HFFc6 (cell line): ENCODE results near the gene SORCS2. TPM values are rescaled to one million over a fixed set of nuclear protein-coding genes. Genes with fewer than 3 reads are reported as not detected.

ENCODE experiments used
- DNase-seq: peaks from one replicate; pipeline ENCODE4 v3.0.0-alpha.2; 2018
- H3K27ac Mint-ChIP-seq: 2 replicates; pipeline ENCODE4 v1.8.0; 2020; ENCODE audit warnings: mild to moderate bottlenecking, mixed read lengths
- H3K27me3 Mint-ChIP-seq: 2 replicates; pipeline ENCODE4 v1.8.0; 2021; ENCODE audit warnings: mild to moderate bottlenecking, moderate library complexity, mixed read lengths; ENCODE audit not compliant: insufficient read depth
- H3K36me3 Mint-ChIP-seq: 2 replicates; pipeline ENCODE4 v1.8.0; 2021; ENCODE audit warnings: low read depth, mixed read lengths
- H3K4me1 Mint-ChIP-seq: 2 replicates; pipeline ENCODE4 v1.8.0; 2020; ENCODE audit warnings: low read depth, mixed read lengths
- H3K4me3 Mint-ChIP-seq: 2 replicates; pipeline ENCODE4 v1.8.0; 2020; ENCODE audit warnings: mild to moderate bottlenecking, moderate library complexity, mixed read lengths
- H3K9me3 Mint-ChIP-seq: 2 replicates; pipeline ENCODE4 v1.8.0; 2020; ENCODE audit warnings: mild to moderate bottlenecking, mixed read lengths
- CTCF ChIP-seq: fragments of 200-600 bp; sonication (generic); IDR thresholded peaks from 2 replicates; pipeline ENCODE4 v1.5.0; 2021; ENCODE audit warnings: antibody characterized with exemption, mild to moderate bottlenecking
- total RNA-seq, 6 experiments: library from RNA; stranded (reverse); fragmentation: NEBNext Ultra II Directional; extraction: Animal tissue kit (Norgen Biotek cat#: 25700); gene quantifications; 2 replicates in 1 of 6; 3 replicates in 5 of 6; pipeline ENCODE4 v1.2.3, GENCODE V29; 2021

The SORCS2 gene
- total RNA-seq, 6 experiments from 2014 or later, result 0.05 to 0.15 (median 0.12) TPM; not detected in 3

GRCh38 chr4:7222521-7222920 is 30.2 kb downstream of the SORCS2 start:
- peaks cover 38% of the 10 kb centered on the region for H3K27me3 Mint-ChIP-seq
- H3K27ac Mint-ChIP-seq, result no peak overlapping the region
- no peaks in the 10 kb centered on the region for H3K9me3 Mint-ChIP-seq
- no peak overlapping the region for H3K4me3 Mint-ChIP-seq
- no peak for DNase-seq
- peaks cover 4% of the 10 kb centered on the region for H3K4me1 Mint-ChIP-seq
- H3K36me3 Mint-ChIP-seq, result no peaks in the 10 kb centered on the region
- TF ChIP-seq CTCF, result no peak

DNA sequence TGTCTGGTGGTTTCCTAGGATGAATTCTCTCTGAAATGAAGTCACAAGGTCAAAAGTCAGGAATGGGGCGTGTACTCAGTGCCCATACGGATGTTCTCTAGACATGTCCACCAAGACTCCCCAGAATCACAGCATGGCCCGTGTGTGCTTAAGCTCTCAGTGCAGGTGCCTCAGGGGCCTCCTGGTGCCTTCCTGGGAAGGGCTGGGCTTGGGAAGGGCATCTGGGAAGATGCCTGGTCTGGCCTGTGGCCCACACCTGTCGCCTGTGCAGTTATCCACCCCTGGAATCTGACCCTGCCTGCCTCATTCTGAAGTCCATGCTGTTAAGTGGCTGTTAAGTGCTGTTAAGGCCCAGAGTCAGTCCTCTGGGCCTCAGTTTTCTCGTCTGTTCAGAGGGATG is 31.2 kb downstream of the SORCS2 start:
- Mint-ChIP-seq H3K27me3 (peaks cover 38% of the 10 kb centered on the region), H3K4me1 (no peaks in the 10 kb centered on the region; the same call in 1 of the 2 replicates), H3K9me3 (no peaks in the 10 kb centered on the region), H3K36me3 (no peaks in the 10 kb centered on the region), H3K4me3 (no peak overlapping the region), H3K27ac (no peak overlapping the region)
- DNase-seq, result no peak
- TF ChIP-seq CTCF, result no peak

GRCh38 chr4:7224001-7224400 is 31.7 kb downstream of the SORCS2 start:
- H3K27ac Mint-ChIP-seq, result no peak overlapping the region
- no peaks in the 10 kb centered on the region for H3K9me3 Mint-ChIP-seq
- H3K4me3 Mint-ChIP-seq, result no peak overlapping the region
- no peaks in the 10 kb centered on the region for H3K4me1 Mint-ChIP-seq
- H3K36me3 Mint-ChIP-seq, result no peaks in the 10 kb centered on the region
- no peak for DNase-seq
- H3K27me3 Mint-ChIP-seq, result peaks cover 38% of the 10 kb centered on the region
- TF ChIP-seq CTCF, result no peak

GRCh38 chr4:7224878-7225533 is 32.7 kb downstream of the SORCS2 start:
- H3K27ac Mint-ChIP-seq, result no peak overlapping the region
- no peaks in the 10 kb centered on the region for H3K36me3 Mint-ChIP-seq
- no peaks in the 10 kb centered on the region for H3K9me3 Mint-ChIP-seq

DNA sequence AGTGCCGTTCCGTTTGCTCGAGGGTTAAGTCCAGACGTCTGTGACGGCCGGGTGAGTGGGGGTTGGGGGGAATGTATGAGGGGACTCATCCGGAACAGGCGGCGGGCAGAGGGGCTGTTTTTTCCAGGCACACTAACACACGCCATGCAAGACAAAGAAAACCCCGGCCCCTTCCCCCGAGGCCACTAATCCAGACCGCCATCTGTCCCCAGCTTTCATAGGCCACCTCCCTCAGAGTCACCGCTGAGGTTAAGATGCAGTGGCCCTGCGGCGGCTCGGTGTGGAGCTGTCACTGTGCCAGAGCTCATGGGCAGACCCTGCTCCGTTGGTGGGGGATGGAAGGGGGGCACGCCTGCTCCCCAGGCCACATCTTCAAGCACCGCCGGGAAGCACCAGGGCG is 34.1 kb downstream of the SORCS2 start:
- Mint-ChIP-seq H3K9me3 (no peaks in the 10 kb centered on the region), H3K36me3 (no peaks in the 10 kb centered on the region), H3K4me1 (no peaks in the 10 kb centered on the region), H3K27ac (no peak overlapping the region), H3K4me3 (no peak overlapping the region), H3K27me3 (peaks cover 38% of the 10 kb centered on the region)
- no peak for DNase-seq
- TF ChIP-seq CTCF, result no peak

More at GRCh38 chr4:7224878-7225533, 32.7 kb downstream of the SORCS2 start:
- Mint-ChIP-seq H3K4me3 (no peak overlapping the region), H3K27me3 (peaks cover 38% of the 10 kb centered on the region), H3K4me1 (no peaks in the 10 kb centered on the region)
- no peak for DNase-seq
- no peak for TF ChIP-seq CTCF
